ENCODE measurements around the gene DCAF17.

DNA sequence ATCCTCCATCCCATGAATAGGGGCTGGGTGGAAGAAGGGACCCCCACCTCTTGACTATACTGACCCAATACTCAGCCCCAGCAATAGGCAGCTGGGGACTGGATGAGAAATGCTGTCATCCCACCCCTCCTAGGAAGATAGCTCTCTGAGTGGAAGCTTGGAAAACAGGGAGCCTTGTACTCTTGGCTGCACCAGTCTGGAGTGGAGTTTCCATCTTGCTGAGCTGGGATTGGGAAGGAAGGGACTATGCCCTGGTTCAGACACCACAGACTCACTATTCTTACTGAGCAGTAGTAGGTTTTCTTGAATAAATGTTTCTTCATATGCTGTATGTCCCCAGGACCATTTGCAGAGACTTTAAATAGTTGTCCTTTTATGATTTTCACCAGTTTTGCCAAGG is 7.4 kb downstream of the DCAF17 start:
- no peak for TF ChIP-seq GATA2 (IDR thresholded peaks at IDR 0.05; ENCODE audit: low read depth, low read length)
- no peak for TF ChIP-seq GATA3 (IDR thresholded peaks at IDR 0.05; ENCODE audit: low read depth, low read length)

Data from SH-SY5Y (cell line).